Spleen (tissue), 11 donors: ENCODE measurements around the gene MAMSTR. TPM values are rescaled to one million over a fixed set of nuclear protein-coding genes. Genes with fewer than 3 reads are reported as not detected.
A peak's percentile ranks its signal among the peaks of the same experiment; 100 is the strongest.

Experiments used
- DNase-seq: peaks from one replicate; pipeline ENCODE4 v3.0.0-alpha.2; 2020
- H3K27ac ChIP-seq, 8 donors: fragments of 200-600 bp; sonication (generic) in 7 of 8; 1 replicate in 4 of 8; 2 replicates in 4 of 8; pipeline versions ENCODE4 v1.5.0 to v1.8.0; 2016 to 2021; ENCODE audit warnings: inconsistent platforms in 4 of 8, mild to moderate bottlenecking in 4 of 8, moderate library complexity in 1 of 8
- H3K27me3 ChIP-seq, 7 donors: fragments of 200-600 bp; sonication (generic) in 6 of 7; replicated peaks in 1 of 7; 1 replicate in 4 of 7; 2 replicates in 3 of 7; pipeline versions ENCODE4 v1.5.0 to v1.8.0; 2016 to 2021; ENCODE audit warnings: inconsistent platforms in 3 of 7, mild to moderate bottlenecking in 1 of 7
- H3K36me3 ChIP-seq, 6 donors: fragments of 200-600 bp; sonication (generic) in 5 of 6; 1 replicate in 4 of 6; 2 replicates in 2 of 6; pipeline versions ENCODE4 v1.5.0 to v1.8.0; 2016 to 2021; ENCODE audit warnings: inconsistent platforms in 2 of 6
- H3K4me1 ChIP-seq, 6 donors: fragments of 200-600 bp; sonication (generic) in 5 of 6; 1 replicate in 3 of 6; 2 replicates in 3 of 6; pipeline versions ENCODE4 v1.5.0 to v1.8.0; 2016 to 2021; ENCODE audit warnings: inconsistent platforms in 3 of 6
- H3K4me3 ChIP-seq, 8 donors: fragments of 200-600 bp; sonication (generic) in 7 of 8; 1 replicate in 4 of 8; 2 replicates in 4 of 8; pipeline versions ENCODE4 v1.5.0 to v1.8.0; 2016 to 2021; ENCODE audit warnings: inconsistent platforms in 4 of 8, mild to moderate bottlenecking in 4 of 8, moderate library complexity in 2 of 8
- H3K9me3 ChIP-seq, 8 donors: fragments of 200-600 bp; sonication (generic) in 7 of 8; 1 replicate in 4 of 8; 2 replicates in 4 of 8; pipeline versions ENCODE4 v1.5.0 to v1.8.0; 2016 to 2021; ENCODE audit warnings: inconsistent platforms in 4 of 8
- POLR2A ChIP-seq, 3 donors: fragments of 450-650 bp; IDR thresholded peaks; one replicate each; pipeline ENCODE4 v1.5.1; 2017; ENCODE audit warnings: antibody characterized with exemption in 3 of 3, mild to moderate bottlenecking in 1 of 3
- POLR2AphosphoS5 ChIP-seq, 3 donors: sonication (generic); formaldehyde crosslinking; IDR thresholded peaks; one replicate each; pipeline ENCODE4 v1.5.1; 2017; ENCODE audit warnings: antibody characterized with exemption in 3 of 3
- WGBS, 5 donors: extraction: QIAGEN DNeasy Blood & Tissue Kit in 3 of 5; methylation state at CpG; one replicate each; pipeline versions ENCODE4 v1.1.5 to v1.1.7; 2013 to 2018; 5-methylcytosine and 5-hydroxymethylcytosine counted together
- intact Hi-C: fragments of 100-400 bp; cut with DNase I; formaldehyde crosslinking; loops from one replicate; pipeline ENCODE4 v1.15.0; 2023; ENCODE audit warnings: low total_unique reads
- polyA plus RNA-seq, 3 donors: library from polyadenylated mRNA; stranded (reverse); fragments of 200-250 nt; gene quantifications; one replicate each; pipeline ENCODE4 v1.2.1, GENCODE V29; 2013
- total RNA-seq, 7 donors: library from RNA; depleted of rRNA in 3 of 7; stranded (reverse); fragments of >200 nt in 3 of 7; fragmentation: NEBNext Ultra II Directional in 4 of 7; extraction: Animal tissue kit (Norgen Biotek cat#: 25700) in 4 of 7; gene quantifications; one replicate each; pipeline versions ENCODE4 v1.1.0 to v1.2.1, GENCODE V29; 2016 to 2021
- TF ChIP-seq, protein P1 (sequence below), 11 experiments: fragments of 200-600 bp in 7 of 11; fragments of 450-650 bp in 4 of 11; sonication (generic) in 4 of 11; IDR thresholded peaks in 8 of 11; conservative IDR thresholded peaks in 3 of 11; 1 replicate in 7 of 11; 2 replicates in 4 of 11; pipeline versions ENCODE4 v1.4.0 to v1.8.0; 2016 to 2021; ENCODE audit warnings: antibody characterized with exemption in 11 of 11, inconsistent platforms in 4 of 11, mild to moderate bottlenecking in 1 of 11
- donor health status: healthy with polysubstance abuse.
- donor health status: DM: no; HTN: no; CAD: no; lungs with moderate emphysema.
- donor health status: DM: no; HTN: no; CAD: no.
- donor health status: Bipolar disorder and iron deficiency.
- donor health status: healthy.
- donor health status: DM: no; HTN: no; CAD: no.
- donor health status: DM: yes; HTN: yes; CAD: no.

Gene MAMSTR
- total and polyA plus RNA-seq, 10 donors, result 0.93 to 10.7 (median 3.9) TPM

DNA sequence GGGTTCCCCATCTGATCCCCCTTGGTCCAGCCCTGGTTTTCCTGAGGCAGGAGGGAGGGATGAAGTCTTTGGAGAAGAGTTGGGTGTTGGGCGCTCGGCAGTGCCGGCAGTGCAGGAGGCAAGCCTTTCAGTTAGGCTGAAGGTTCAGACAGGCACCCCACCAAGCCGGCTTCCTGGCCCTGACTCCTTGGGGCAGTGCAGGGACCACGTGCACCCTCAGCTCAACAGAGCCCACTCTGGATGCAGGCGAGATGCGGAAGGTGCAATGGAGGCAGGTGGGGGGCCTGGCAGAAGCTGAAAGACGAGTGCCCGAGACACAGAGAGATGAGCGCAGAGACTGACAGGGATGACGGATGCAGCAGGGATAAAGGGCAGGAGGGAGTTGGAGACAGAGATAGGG is 11.1 kb downstream of the MAMSTR start:
- intact Hi-C loops, result no loop called here
- WGBS, 5 donors, result 80 to 90% (median 82%) methylated on average over 10 to 11 of the region's 11 CpGs
- TF ChIP-seq POLR2AphosphoS5 (IDR thresholded peaks at IDR 0.05), result no peak
- H3K27ac ChIP-seq, result no peak overlapping the region
- H3K9me3 ChIP-seq, result peaks cover 0 to 5% (median 0%) of the 10 kb centered on the region in 8 donors
- no peaks in the 10 kb centered on the region for H3K27me3 ChIP-seq
- DNase-seq, result no peak
- peaks cover 2 to 11% (median 8%) of the 10 kb centered on the region in 6 donors for H3K4me1 ChIP-seq
- H3K36me3 ChIP-seq, result peaks cover 0 to 12% (median 0%) of the 10 kb centered on the region in 6 donors
- H3K4me3 ChIP-seq, result no peak overlapping the region

DNA sequence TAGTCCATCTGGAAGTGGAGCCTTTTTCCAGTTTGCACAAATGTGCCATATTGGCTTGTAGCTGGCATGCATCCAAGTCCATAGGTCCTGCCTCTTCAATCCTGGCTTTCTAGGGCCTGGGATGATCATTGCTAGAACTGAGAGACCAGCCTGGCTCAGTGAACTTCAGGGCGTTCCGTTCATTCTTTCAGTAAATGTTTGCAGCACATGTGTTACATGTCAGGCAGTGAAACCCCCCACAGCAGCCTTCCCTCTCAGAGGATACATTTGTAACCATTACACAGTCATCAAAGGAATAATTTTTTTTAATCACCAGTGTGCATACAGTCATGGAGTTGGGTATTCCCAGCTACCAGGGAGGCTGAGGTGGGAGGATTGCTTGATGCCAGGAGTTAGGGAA is 14.1 kb downstream of the MAMSTR start:
- H3K36me3 ChIP-seq, result peaks cover 0 to 33% (median 0%) of the 10 kb centered on the region in 6 donors
- no peak overlapping the region for H3K4me3 ChIP-seq
- H3K27me3 ChIP-seq, result no peaks in the 10 kb centered on the region
- 38 to 87% (median 67%) methylated on average over 2 of the region's 2 CpGs for WGBS, 5 donors
- no peak for DNase-seq
- H3K9me3 ChIP-seq, result no peaks in the 10 kb centered on the region
- H3K27ac ChIP-seq, result no peak overlapping the region
- intact Hi-C loops, result no loop called here
- TF ChIP-seq POLR2AphosphoS5 (IDR thresholded peaks at IDR 0.05), result no peak
- TF ChIP-seq POLR2A (IDR thresholded peaks at IDR 0.05), result no peak
- TF ChIP-seq, protein P1, sequence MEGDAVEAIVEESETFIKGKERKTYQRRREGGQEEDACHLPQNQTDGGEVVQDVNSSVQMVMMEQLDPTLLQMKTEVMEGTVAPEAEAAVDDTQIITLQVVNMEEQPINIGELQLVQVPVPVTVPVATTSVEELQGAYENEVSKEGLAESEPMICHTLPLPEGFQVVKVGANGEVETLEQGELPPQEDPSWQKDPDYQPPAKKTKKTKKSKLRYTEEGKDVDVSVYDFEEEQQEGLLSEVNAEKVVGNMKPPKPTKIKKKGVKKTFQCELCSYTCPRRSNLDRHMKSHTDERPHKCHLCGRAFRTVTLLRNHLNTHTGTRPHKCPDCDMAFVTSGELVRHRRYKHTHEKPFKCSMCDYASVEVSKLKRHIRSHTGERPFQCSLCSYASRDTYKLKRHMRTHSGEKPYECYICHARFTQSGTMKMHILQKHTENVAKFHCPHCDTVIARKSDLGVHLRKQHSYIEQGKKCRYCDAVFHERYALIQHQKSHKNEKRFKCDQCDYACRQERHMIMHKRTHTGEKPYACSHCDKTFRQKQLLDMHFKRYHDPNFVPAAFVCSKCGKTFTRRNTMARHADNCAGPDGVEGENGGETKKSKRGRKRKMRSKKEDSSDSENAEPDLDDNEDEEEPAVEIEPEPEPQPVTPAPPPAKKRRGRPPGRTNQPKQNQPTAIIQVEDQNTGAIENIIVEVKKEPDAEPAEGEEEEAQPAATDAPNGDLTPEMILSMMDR (IDR thresholded peaks at IDR 0.05 in 8 of 11, conservative IDR thresholded peaks at IDR 0.05 in 3 of 11), result no peak
- H3K4me1 ChIP-seq, result no peaks in the 10 kb centered on the region

DNA sequence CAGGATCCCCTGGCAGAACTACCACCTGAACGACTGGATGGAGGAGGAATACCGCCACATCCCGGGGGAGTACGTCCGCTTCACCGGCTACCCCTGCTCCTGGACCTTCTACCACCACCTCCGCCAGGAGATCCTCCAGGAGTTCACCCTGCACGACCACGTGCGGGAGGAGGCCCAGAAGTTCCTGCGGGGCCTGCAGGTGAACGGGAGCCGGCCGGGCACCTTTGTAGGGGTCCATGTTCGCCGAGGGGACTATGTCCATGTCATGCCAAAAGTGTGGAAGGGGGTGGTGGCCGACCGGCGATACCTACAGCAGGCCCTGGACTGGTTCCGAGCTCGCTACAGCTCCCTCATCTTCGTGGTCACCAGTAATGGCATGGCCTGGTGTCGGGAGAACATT is 16.2 kb downstream of the MAMSTR start:
- peaks cover 0 to 4% (median 0%) of the 10 kb centered on the region in 6 donors for H3K4me1 ChIP-seq
- no peak overlapping the region for H3K27ac ChIP-seq
- intact Hi-C loops, result no loop called here
- 88 to 98% (median 93%) methylated on average over 12 to 23 of the region's 23 CpGs for WGBS, 5 donors
- no peaks in the 10 kb centered on the region for H3K9me3 ChIP-seq
- H3K36me3 ChIP-seq, result peaks cover 0 to 33% (median 0%) of the 10 kb centered on the region in 6 donors
- no peak for DNase-seq
- no peak for TF ChIP-seq POLR2AphosphoS5 (IDR thresholded peaks at IDR 0.05)
- TF ChIP-seq, protein P1 (IDR thresholded peaks at IDR 0.05 in 8 of 11, conservative IDR thresholded peaks at IDR 0.05 in 3 of 11), result no peak
- TF ChIP-seq POLR2A (IDR thresholded peaks at IDR 0.05), result no peak
- peaks cover 0 to 1% (median 0%) of the 10 kb centered on the region in 7 donors for H3K27me3 ChIP-seq
- H3K4me3 ChIP-seq, result no peak overlapping the region

DNA sequence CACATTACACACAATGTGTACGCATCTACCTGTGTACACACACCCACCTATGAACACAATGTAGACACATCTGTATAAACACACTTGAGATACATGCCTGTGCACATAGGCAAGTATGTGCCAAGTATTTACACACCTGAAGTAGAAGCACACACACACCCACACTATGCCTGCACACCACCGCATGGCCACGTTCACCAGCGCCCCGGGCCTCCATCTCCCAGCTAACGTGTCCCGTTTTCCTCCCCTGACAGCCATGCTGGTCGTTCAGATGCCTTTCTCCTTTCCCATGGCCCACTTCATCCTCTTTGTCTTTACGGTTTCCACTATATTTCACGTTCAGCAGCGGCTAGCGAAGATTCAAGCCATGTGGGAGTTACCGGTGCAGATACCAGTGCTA is 16.8 kb downstream of the MAMSTR start:
- no peak overlapping the region for H3K27ac ChIP-seq
- intact Hi-C loops, result no loop called here

DNA sequence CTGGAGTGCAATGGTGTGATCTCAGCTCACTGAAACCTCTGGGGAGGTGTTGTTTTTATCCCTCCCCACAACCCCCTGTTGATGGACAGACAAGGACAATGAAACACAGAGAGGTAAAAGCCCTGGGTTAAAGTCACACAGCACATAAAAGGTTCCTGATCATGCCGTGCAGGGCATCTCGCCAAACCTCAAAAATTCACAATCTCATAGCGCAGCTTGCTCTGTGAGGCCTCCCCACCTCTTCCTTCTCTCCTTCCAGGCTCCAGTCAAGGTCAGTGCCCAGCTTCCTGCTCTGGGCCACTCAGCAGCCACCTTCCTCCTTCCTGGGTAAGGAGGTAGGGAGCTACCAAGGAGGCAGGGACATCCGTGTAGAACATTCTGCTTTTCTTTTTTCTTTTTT is 21.5 kb downstream of the MAMSTR start:
- no peak overlapping the region for H3K4me3 ChIP-seq
- DNase-seq, result no peak
- H3K36me3 ChIP-seq, result peaks cover 0 to 17% (median 0%) of the 10 kb centered on the region in 6 donors
- TF ChIP-seq POLR2A (IDR thresholded peaks at IDR 0.05) (no peak), POLR2AphosphoS5 (IDR thresholded peaks at IDR 0.05) (peak in 2 of 3 donors; percentile 60 to 73)
- TF ChIP-seq, protein P1 (IDR thresholded peaks at IDR 0.05 in 8 of 11, conservative IDR thresholded peaks at IDR 0.05 in 3 of 11), result no peak
- H3K27me3 ChIP-seq, result peaks cover 0 to 30% (median 9%) of the 10 kb centered on the region in 7 donors
- no peaks in the 10 kb centered on the region for H3K9me3 ChIP-seq
- peaks cover 7 to 32% (median 20%) of the 10 kb centered on the region in 6 donors for H3K4me1 ChIP-seq
- H3K27ac ChIP-seq, result peak overlapping the region in 7 of 8 donors; percentile 23 to 76 (median 57)
- 27 to 49% (median 37%) methylated on average over 4 of the region's 4 CpGs for WGBS, 5 donors
- intact Hi-C loops, result no loop called here

More for the DNA sequence above, 16.8 kb downstream of the MAMSTR start:
- Histone ChIP-seq H3K4me3 (no peak overlapping the region), H3K27me3 (peaks cover 0 to 5% (median 0%) of the 10 kb centered on the region in 7 donors), H3K4me1 (peaks cover 0 to 9% (median 0%) of the 10 kb centered on the region in 6 donors), H3K36me3 (peaks cover 0 to 33% (median 0%) of the 10 kb centered on the region in 6 donors), H3K9me3 (no peaks in the 10 kb centered on the region)
- WGBS, 5 donors, result 90 to 96% (median 94%) methylated on average over 13 of the region's 13 CpGs
- no peak for TF ChIP-seq POLR2A (IDR thresholded peaks at IDR 0.05)
- no peak for DNase-seq
